Mesenteric fat pad (tissue), 1 donor: ENCODE measurements around the gene PTPRH. TPM values are rescaled to one million over a fixed set of nuclear protein-coding genes. Genes with fewer than 3 reads are reported as not detected.
A peak's percentile ranks its signal among the peaks of the same experiment; 100 is the strongest.
"Not testable (repeated sequence)": the region's sequence is repeated elsewhere in the genome, so short reads cannot be mapped to it uniquely, and the experiment has no call there.

Source experiments
- DNase-seq: peaks from one replicate; pipeline ENCODE4 v3.0.0-alpha.2; 2020; ENCODE audit warnings: low spot score
- total RNA-seq: library from RNA; stranded (reverse); fragmentation: NEBNext Ultra II Directional; extraction: Animal tissue kit (Norgen Biotek cat#: 25700); gene quantifications from one replicate; pipeline ENCODE4 v1.2.1, GENCODE V29; 2021
- donor health status: DM: yes; HTN: yes; CAD: no.

The PTPRH gene
- total RNA-seq, 1 donor from 2014 or later: 1.00 TPM

DNA sequence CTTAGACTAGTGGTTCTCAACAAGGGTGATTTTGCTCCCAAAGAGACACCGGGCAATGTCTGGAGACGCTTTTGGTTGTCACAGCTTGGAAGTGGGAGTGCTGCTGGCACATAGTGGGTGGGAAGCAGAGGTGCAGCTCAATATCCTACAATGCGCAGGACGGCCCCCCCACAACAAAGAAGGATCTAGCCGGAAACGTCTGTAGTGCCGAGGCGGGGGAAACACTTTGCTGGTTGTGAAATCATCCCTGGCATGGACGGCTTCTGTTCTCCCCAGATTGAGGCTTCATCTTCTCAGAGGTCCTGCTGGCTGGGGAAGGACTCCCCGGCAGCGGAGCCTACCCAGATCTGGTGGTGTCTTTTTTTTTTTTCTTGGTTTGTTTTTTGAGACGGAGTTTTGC lies 15.8 kb downstream of the PTPRH start:
- DNase-seq: no peak

DNA sequence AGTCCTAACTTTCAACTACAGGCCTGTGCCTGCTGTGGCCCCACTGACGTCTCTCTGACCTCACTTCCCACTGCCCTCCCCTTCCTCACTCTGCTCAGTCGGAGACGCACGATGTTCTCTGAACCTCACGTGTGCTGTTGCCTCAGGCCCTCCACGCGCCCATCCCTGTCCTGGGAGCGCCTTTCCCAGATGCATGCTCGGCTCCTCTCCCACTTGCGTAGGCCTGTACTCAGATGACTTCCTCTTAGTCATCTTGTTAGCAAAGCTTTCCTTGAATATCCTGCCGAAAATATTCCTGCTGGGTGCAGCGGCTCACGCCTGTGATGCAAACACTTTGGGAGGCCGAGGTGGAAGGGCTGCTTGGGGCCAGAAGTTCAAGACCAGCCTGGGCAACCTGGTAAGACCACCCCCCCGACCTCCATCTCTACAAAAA lies 19.9 kb downstream of the PTPRH start:
- DNase-seq: no peak

- no peak for DNase-seq
Measured at GRCh38 chr19:55188625-55189024, 20.7 kb downstream of the PTPRH start.

DNA sequence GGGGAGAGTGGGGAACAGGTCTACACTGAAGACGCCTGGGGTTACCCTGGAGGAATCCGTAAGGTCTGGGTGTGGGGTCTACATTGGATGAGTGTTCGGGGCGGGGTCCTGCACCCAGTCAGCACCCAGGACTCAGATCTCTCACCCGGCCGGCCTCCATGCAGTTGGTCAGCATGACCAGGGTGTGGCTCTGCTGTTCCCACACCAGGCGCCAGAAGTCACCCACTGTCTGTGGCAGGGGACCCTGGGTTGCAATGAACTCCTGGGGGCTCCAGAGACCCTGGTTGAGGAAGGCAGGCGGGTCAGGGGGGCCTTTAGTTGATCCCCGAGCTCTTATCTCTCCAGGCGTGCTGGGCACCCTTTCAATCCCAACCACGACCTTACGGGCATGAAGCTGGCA lies 23.2 kb downstream of the PTPRH start:
- no peak for DNase-seq

- DNase-seq: no peak
Measured at GRCh38 chr19:55181740-55182139, 27.6 kb downstream of the PTPRH start.

- no peak for DNase-seq
Measured at GRCh38 chr19:55179606-55180484, 29.5 kb downstream of the PTPRH start, which contains the start of gene SYT5. TSS of gene SYT5 (minus strand) at chr19:55180289. CDS start at chr19:55179041, 1,248 bp downstream.

GRCh38 chr19:55178781-55179599 lies 30.3 kb downstream of the PTPRH start:
- no peak for DNase-seq

GRCh38 chr19:55176076-55176475 lies 33.2 kb downstream of the PTPRH start:
- no peak for DNase-seq

DNA sequence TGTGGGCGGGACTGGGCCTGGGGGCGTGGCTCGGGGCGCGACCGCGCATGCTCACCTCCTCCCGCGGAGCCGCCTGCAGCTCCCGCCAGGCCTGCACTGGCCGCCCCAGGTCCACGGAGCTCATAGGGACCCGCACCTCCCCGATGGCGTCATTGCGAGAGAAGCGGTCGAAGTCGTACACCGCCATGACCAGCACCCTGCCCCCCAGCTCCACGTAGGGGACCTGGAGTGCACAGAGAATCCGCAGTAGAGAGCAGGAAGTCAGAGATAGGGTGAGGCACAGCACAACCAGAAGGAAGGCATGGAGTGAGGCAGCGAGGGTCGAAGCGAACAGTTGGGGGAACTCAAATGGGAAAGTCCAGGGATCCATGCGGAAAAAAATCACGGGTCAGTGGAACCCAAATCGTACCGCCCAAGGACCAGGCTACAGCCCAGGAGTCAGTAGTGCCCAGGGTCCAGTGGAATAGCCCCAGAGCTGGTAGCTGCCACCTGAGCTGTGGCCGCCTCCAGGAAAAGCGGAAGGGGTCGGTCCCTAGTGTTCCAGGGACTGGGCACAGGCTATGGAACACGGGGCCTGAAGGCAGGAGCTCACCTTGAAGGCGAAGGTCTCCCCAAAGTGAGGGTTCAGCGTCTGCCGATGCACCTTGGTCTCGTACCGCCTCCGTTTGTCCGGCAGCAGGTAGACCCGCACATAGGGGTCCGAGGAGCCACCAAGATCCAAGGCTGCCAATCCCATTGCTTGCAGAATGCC lies 34.0 kb downstream of the PTPRH start:
- DNase-seq: no peak

GRCh38 chr19:55174425-55175116 lies 34.7 kb downstream of the PTPRH start:
- DNase-seq: no peak

DNA sequence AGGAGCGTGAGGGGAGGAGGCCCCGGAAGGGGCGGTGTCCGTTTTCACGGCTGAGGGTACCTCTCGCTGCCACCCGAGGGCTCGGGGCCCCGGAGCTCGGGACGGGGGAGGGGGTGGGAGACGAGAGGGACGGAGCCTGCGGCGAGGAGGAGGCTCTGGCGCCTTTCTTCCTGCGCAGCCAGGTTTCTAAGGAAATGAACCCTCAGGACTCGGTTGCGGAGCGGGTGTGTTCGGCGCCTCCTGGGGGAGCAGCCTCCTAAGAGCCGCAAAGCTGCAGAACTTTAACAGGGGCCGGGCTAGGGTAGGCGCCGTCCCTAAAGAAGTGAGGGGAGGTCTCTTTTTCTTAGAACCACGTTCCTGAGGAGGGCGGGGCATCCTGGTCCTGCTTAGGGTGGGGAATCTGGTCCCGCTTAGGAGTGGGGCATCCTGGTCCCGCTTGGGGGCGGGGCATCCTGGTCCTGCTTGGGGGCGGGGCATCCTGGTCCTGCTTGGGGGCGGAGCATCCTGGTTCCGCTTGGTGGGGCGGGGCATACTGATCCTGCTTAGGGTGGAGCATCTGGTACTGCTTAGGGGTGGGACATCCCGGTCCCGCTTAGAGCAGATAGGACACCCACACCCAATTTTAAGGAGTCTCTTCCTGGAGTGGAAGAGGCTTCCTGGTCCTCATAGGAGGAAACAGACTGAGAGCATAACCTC lies 35.4 kb downstream of the PTPRH start:
- DNase-seq: no peak

- no peak for DNase-seq
Measured at GRCh38 chr19:55173186-55173713, 36.1 kb downstream of the PTPRH start.

- DNase-seq: no peak
Measured at GRCh38 chr19:55172741-55173140, 36.6 kb downstream of the PTPRH start.

- not testable (repeated sequence) for DNase-seq
Measured at GRCh38 chr19:55172318-55172717, 37.0 kb downstream of the PTPRH start.

DNA sequence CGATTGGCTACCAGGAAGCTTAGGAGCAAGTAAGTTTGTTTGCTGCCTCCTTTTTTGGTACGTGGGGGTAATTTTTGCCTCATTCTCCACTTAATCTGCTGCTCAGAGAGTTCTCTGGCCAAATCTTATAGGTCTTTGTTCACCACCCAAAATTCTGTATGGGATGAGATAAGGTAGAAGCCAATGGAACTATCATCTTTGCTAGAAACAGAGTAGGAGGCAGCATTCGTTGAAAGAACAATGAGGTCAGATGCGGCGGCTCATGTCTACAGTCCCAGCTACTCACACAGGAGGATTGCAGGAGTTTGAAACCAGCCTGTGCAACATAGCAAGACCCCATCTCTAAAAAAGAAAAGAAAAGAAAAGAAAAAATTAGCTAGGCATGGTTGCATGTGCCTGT lies 37.9 kb downstream of the PTPRH start:
- no peak for DNase-seq

DNA sequence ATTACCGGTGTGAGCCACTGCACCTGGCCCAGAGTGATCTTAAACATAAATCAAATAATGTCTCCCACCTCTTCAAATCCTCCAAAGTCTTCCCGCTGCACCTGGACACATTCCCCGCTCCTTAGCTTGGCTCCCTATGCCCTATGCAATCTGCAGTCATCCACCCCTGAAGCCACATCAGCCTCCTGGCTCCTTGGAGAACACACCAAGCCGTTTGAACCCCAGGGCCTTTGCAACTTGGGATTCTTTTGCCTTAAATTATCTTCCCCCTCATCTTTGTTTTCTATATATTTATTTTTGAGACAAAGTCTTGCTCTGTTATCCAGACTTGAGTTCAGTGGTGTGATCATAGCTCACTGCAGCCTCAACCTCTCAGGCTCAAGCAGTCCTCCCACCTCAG lies 40.2 kb downstream of the PTPRH start:
- no peak for DNase-seq

- peak; percentile 93 for DNase-seq
Measured at GRCh38 chr19:55166530-55167268, 42.6 kb downstream of the PTPRH start, which contains the start of gene DNAAF3. TSS of gene DNAAF3 (minus strand) at chr19:55166613. CDS start at chr19:55166413, 200 bp downstream.

GRCh38 chr19:55165952-55166529 lies 43.3 kb downstream of the PTPRH start:
- no peak for DNase-seq
